Fibroblast of lung (primary cell): Measurements from ENCODE around the gene STATH. TPM values are rescaled to one million over a fixed set of nuclear protein-coding genes. Genes with fewer than 3 reads are reported as not detected.
"Not testable (repeated sequence)": the region's sequence is repeated elsewhere in the genome, so short reads cannot be mapped to it uniquely, and the experiment has no call there.

Experiments used
- DNase-seq, 2 donors: peaks; one replicate each; pipeline versions ENCODE4 v3.0.0 to v3.0.0-alpha.2; 2010; ENCODE audit warnings: low read depth in 2 of 2
- H2AFZ ChIP-seq: 2 replicates; pipeline ENCODE4 v1.5.1; 2012; ENCODE audit warnings: low read length, control low read depth, inconsistent platforms
- H3K27ac ChIP-seq: 2 replicates; pipeline ENCODE4 v1.5.1; 2011; ENCODE audit warnings: low read length, control low read depth; ENCODE audit not compliant: insufficient read depth
- H3K27me3 ChIP-seq: 2 replicates; pipeline ENCODE4 v1.5.1; 2011; ENCODE audit warnings: mild to moderate bottlenecking, low read length; ENCODE audit not compliant: control insufficient read depth, insufficient read depth
- H3K36me3 ChIP-seq: 2 replicates; pipeline ENCODE4 v1.5.1; 2011; ENCODE audit warnings: low read length; ENCODE audit not compliant: control insufficient read depth, insufficient read depth
- H3K4me1 ChIP-seq: 2 replicates; pipeline ENCODE4 v1.5.1; 2011; ENCODE audit warnings: low read length; ENCODE audit not compliant: control insufficient read depth, insufficient read depth; ENCODE audit errors: extremely low read depth
- H3K4me2 ChIP-seq: 2 replicates; pipeline ENCODE4 v1.5.1; 2011; ENCODE audit warnings: low read length, control low read depth; ENCODE audit not compliant: insufficient read depth; ENCODE audit errors: extremely low read depth
- H3K4me3 ChIP-seq, 4 experiments: fragments of 200-600 bp in 1 of 4; sonication (generic) in 1 of 4; replicated peaks in 1 of 4; 2 replicates each; pipeline ENCODE4 v1.5.1; 2011 to 2016; ENCODE audit warnings: low read length in 4 of 4, low read depth in 3 of 4, mild to moderate bottlenecking in 3 of 4, control low read depth in 2 of 4, inconsistent platforms in 1 of 4, mixed read lengths in 1 of 4; ENCODE audit not compliant: insufficient read depth in 1 of 4; ENCODE audit errors: control extremely low read depth in 1 of 4
- H3K79me2 ChIP-seq: 2 replicates; pipeline ENCODE4 v1.5.1; 2012; ENCODE audit warnings: mild to moderate bottlenecking, low read length, inconsistent platforms; ENCODE audit not compliant: control insufficient read depth, insufficient read depth
- H3K9ac ChIP-seq: 2 replicates; pipeline ENCODE4 v1.5.1; 2011; ENCODE audit warnings: mild to moderate bottlenecking, low read length, control low read depth; ENCODE audit not compliant: insufficient read depth
- H3K9me3 ChIP-seq: 2 replicates; pipeline ENCODE4 v1.5.1; 2012; ENCODE audit warnings: low read depth, low read length; ENCODE audit not compliant: control insufficient read depth, insufficient read depth
- H4K20me1 ChIP-seq: 2 replicates; pipeline ENCODE4 v1.5.1; 2011; ENCODE audit warnings: low read length; ENCODE audit not compliant: control insufficient read depth, insufficient read depth; ENCODE audit errors: extremely low read depth
- CTCF ChIP-seq, 2 donors: IDR thresholded peaks in 1 of 2; conservative IDR thresholded peaks in 1 of 2; 1 replicate in 1 of 2; 2 replicates in 1 of 2; pipeline ENCODE4 v1.5.1; 2011 to 2012; ENCODE audit warnings: low read length in 2 of 2, control low read depth in 1 of 2, inconsistent platforms in 1 of 2, low read depth in 1 of 2, mild to moderate bottlenecking in 1 of 2
- EZH2 ChIP-seq: IDR thresholded peaks from 2 replicates; pipeline ENCODE4 v1.5.1; 2012; ENCODE audit warnings: low read length, control low read depth, mild to moderate bottlenecking; ENCODE audit errors: missing control alignments
- polyA plus RNA-seq, 2 donors: library from polyadenylated mRNA; depleted of rRNA in 1 of 2; stranded (reverse) in 1 of 2; unstranded in 1 of 2; fragments of >200 nt; gene quantifications; 2 replicates each; pipeline ENCODE4 v1.2.1, GENCODE V29; 2011 to 2012; ENCODE audit warnings: missing spikeins in 1 of 2
- total RNA-seq: library from RNA; depleted of rRNA; stranded (reverse); fragments of >200 nt; gene quantifications from 2 replicates; pipeline ENCODE4 v1.2.1, GENCODE V29; 2014

STATH gene
- total and polyA plus RNA-seq, 2 donors (not counting 1 experiment from before 2014, with no cell fraction given): not detected

DNA sequence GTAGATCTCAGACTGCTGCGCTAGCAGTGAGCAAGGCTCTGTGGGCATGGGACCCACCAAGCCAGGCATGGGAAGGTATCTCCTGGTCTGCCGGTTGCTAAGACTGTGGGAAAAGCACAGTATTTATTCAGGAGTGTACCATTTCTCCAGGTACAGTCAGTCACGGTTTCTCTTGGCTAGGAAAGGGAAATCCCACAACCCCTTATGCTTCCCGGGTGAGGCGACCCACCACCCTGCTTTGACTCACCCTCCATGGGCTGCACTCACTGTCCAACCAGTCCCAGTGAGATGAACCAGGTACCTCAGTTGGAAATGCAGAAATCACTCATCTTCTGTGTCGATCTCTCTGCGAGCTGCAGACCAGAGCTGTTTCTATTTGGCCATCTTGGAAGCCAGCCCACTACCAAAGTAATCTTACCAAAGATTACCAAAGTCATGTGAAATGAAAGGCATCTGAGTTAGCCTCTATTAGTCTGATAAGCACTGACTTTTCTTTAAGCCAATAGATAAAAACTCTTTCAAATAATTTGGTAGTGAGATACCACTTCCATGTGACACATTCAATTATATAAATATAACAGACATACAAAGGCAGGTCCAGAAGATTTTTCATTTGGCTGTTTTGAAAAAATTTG, 46.0 kb downstream of the STATH start:
- Histone ChIP-seq H3K9ac (no peak overlapping the region), H3K27ac (no peak overlapping the region), H3K79me2 (no peaks in the 10 kb centered on the region), H3K36me3 (no peaks in the 10 kb centered on the region), H2AFZ (no peak overlapping the region), H3K4me2 (no peak overlapping the region), H3K4me3 (no peak overlapping the region), H3K9me3 (no peaks in the 10 kb centered on the region), H3K4me1 (no peaks in the 10 kb centered on the region), H4K20me1 (no peaks in the 10 kb centered on the region), H3K27me3 (no peaks in the 10 kb centered on the region)
- no peak for DNase-seq
- TF ChIP-seq CTCF (conservative IDR thresholded peaks at IDR 0.05 in 1 of 2, IDR thresholded peaks at IDR 0.05 in 1 of 2; ENCODE audit: low read depth in 1 of 2, low read length in 2 of 2): no peak
- TF ChIP-seq EZH2: no peak

DNA sequence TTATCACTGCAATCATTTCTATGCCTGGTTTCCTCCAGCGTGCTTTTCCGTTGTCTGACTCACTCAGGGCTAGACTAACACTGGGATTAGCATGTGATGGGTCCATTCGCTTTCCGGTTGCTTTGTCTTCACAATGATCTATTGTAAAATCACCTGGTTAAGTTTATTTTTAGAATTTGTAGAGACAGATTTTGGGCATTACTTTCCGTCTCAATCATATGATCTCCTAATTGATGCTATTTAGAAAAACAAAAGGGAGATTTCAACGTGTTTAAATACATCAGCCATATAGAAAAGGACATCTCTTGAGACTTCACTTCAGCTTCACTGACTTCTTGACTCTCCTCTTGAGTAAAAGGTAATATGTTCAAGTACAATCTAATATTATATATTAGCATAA, 54.4 kb downstream of the STATH start, which contains the start of gene HTN1:
TSS of gene HTN1 (plus strand) at position 301 of the 400 bp plus-strand sequence. CDS start 2,639 bp downstream, outside the sequence.
- not testable (repeated sequence) for H3K9me3 ChIP-seq, H3K4me1 ChIP-seq, H2AFZ ChIP-seq, H4K20me1 ChIP-seq, H3K4me2 ChIP-seq, DNase-seq, H3K36me3 ChIP-seq, H3K27ac ChIP-seq, H3K27me3 ChIP-seq, H3K9ac ChIP-seq, H3K79me2 ChIP-seq, H3K4me3 ChIP-seq

Other genes with a start within 250 kb of the STATH start
- gene SULT1B1, start 235.3 kb upstream of the STATH start, total RNA-seq: not detected in 2 replicates
- 0.03 and 0.05 TPM in 2 replicates for gene SULT1B1, start 235.3 kb upstream of the STATH start, polyA plus RNA-seq
- gene SULT1E1, start 135.8 kb upstream of the STATH start, total RNA-seq: not detected in 2 replicates
- gene SULT1E1, start 135.8 kb upstream of the STATH start, polyA plus RNA-seq: not detected in 2 replicates
- gene CSN1S1, start 64.9 kb upstream of the STATH start, total RNA-seq: not detected in 2 replicates
- gene CSN1S1, start 64.9 kb upstream of the STATH start, polyA plus RNA-seq: not detected in 2 replicates
- gene CSN2, start 30.2 kb upstream of the STATH start, total RNA-seq: not detected in 2 replicates
- gene CSN2, start 30.2 kb upstream of the STATH start, polyA plus RNA-seq: not detected in 2 replicates
- gene HTN3, start 32.5 kb downstream of the STATH start, total RNA-seq: not detected in 2 replicates
- not detected in 2 replicates for gene HTN3, start 32.5 kb downstream of the STATH start, polyA plus RNA-seq
- not detected in 2 replicates for gene HTN1, start 54.5 kb downstream of the STATH start, total RNA-seq
- not detected in 2 replicates for gene HTN1, start 54.5 kb downstream of the STATH start, polyA plus RNA-seq
- gene PRR27, start 158.3 kb downstream of the STATH start, total RNA-seq: not detected in 2 replicates
- not detected in 2 replicates for gene PRR27, start 158.3 kb downstream of the STATH start, polyA plus RNA-seq
- gene ODAM, start 199.8 kb downstream of the STATH start, total RNA-seq: not detected in 2 replicates
- gene ODAM, start 199.8 kb downstream of the STATH start, polyA plus RNA-seq: not detected in 2 replicates
- not detected in 2 replicates for gene FDCSP, start 230.2 kb downstream of the STATH start, total RNA-seq
- gene FDCSP, start 230.2 kb downstream of the STATH start, polyA plus RNA-seq: not detected in 2 replicates
- gene CSN3, start 246.6 kb downstream of the STATH start, total RNA-seq: not detected in 2 replicates
- not detected in 2 replicates for gene CSN3, start 246.6 kb downstream of the STATH start, polyA plus RNA-seq